Liver (tissue), 3 donors: ENCODE results near the gene FCN1.

Experiments used
- FOXA1 ChIP-seq: IDR thresholded peaks from 2 replicates; pipeline ENCODE4 v1.6.1; 2016; ENCODE audit warnings: antibody characterized with exemption
- HNF4A ChIP-seq, 2 donors: conservative IDR thresholded peaks; 2 replicates each; pipeline ENCODE4 v1.6.1; 2016; ENCODE audit warnings: antibody characterized with exemption in 2 of 2, mild to moderate bottlenecking in 2 of 2
- JUND ChIP-seq, 2 donors: IDR thresholded peaks; 2 replicates each; pipeline ENCODE4 v1.6.1; 2016; ENCODE audit warnings: antibody characterized with exemption in 2 of 2
- RAD21 ChIP-seq, 2 donors: IDR thresholded peaks; 2 replicates each; pipeline ENCODE4 v1.6.1; 2016; ENCODE audit warnings: antibody characterized with exemption in 2 of 2, mild to moderate bottlenecking in 2 of 2
- SP1 ChIP-seq: IDR thresholded peaks from 2 replicates; pipeline ENCODE4 v1.6.1; 2018; ENCODE audit warnings: antibody characterized with exemption, mild to moderate bottlenecking
- YY1 ChIP-seq: IDR thresholded peaks from 2 replicates; pipeline ENCODE4 v1.6.1; 2016; ENCODE audit warnings: antibody characterized with exemption, mild to moderate bottlenecking
- TF ChIP-seq, protein P1 (sequence below): fragments of 150-350 bp; IDR thresholded peaks from 2 replicates; pipeline ENCODE4 v1.5.1; 2017; ENCODE audit warnings: improper control_type of control experiment, low read depth, low read length; ENCODE audit not compliant: missing input control
- TF ChIP-seq, protein P2 (sequence below): IDR thresholded peaks from 2 replicates; pipeline ENCODE4 v1.6.1; 2016; ENCODE audit warnings: antibody characterized with exemption, mild to moderate bottlenecking
- donor health status: healthy.
- donor health status: healthy.

DNA sequence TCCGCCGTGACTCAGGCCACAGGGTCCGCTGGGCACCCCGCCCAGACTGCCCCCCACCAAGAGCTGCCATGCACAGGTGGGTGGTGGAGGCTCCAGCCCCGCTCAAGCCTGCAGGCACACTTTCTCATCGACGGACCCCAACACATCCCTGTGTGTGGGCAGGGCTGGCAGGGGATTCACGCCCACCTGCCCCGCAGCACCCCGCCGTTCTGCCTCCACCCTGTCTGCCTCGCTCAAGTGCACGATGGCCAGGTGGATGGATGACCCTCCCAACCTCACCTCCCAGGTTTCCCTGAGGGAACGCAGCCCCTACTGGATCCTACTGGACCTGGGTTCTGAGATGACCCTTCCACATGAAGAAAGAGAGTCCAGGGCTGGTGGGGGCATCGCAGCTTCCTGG, 26.1 kb upstream of the FCN1 start:
- TF ChIP-seq FOXA1 (no peak), YY1 (no peak), RAD21 (IDR thresholded peaks at IDR 0.05) (no peak), HNF4A (conservative IDR thresholded peaks at IDR 0.05) (no peak), SP1 (no peak), JUND (IDR thresholded peaks at IDR 0.05) (no peak)
- TF ChIP-seq, protein P1, sequence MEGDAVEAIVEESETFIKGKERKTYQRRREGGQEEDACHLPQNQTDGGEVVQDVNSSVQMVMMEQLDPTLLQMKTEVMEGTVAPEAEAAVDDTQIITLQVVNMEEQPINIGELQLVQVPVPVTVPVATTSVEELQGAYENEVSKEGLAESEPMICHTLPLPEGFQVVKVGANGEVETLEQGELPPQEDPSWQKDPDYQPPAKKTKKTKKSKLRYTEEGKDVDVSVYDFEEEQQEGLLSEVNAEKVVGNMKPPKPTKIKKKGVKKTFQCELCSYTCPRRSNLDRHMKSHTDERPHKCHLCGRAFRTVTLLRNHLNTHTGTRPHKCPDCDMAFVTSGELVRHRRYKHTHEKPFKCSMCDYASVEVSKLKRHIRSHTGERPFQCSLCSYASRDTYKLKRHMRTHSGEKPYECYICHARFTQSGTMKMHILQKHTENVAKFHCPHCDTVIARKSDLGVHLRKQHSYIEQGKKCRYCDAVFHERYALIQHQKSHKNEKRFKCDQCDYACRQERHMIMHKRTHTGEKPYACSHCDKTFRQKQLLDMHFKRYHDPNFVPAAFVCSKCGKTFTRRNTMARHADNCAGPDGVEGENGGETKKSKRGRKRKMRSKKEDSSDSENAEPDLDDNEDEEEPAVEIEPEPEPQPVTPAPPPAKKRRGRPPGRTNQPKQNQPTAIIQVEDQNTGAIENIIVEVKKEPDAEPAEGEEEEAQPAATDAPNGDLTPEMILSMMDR, result no peak
- TF ChIP-seq, protein P2, sequence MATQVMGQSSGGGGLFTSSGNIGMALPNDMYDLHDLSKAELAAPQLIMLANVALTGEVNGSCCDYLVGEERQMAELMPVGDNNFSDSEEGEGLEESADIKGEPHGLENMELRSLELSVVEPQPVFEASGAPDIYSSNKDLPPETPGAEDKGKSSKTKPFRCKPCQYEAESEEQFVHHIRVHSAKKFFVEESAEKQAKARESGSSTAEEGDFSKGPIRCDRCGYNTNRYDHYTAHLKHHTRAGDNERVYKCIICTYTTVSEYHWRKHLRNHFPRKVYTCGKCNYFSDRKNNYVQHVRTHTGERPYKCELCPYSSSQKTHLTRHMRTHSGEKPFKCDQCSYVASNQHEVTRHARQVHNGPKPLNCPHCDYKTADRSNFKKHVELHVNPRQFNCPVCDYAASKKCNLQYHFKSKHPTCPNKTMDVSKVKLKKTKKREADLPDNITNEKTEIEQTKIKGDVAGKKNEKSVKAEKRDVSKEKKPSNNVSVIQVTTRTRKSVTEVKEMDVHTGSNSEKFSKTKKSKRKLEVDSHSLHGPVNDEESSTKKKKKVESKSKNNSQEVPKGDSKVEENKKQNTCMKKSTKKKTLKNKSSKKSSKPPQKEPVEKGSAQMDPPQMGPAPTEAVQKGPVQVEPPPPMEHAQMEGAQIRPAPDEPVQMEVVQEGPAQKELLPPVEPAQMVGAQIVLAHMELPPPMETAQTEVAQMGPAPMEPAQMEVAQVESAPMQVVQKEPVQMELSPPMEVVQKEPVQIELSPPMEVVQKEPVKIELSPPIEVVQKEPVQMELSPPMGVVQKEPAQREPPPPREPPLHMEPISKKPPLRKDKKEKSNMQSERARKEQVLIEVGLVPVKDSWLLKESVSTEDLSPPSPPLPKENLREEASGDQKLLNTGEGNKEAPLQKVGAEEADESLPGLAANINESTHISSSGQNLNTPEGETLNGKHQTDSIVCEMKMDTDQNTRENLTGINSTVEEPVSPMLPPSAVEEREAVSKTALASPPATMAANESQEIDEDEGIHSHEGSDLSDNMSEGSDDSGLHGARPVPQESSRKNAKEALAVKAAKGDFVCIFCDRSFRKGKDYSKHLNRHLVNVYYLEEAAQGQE, result no peak
